Kidney tubule cell (primary cell): ENCODE data around the gene WASHC1.
"Not testable (repeated sequence)": the region's sequence is repeated elsewhere in the genome, so short reads cannot be mapped to it uniquely, and the experiment has no call there.

Source experiments
- DNase-seq: peaks from one replicate; pipeline ENCODE4 v3.0.0-alpha.2; 2018; ENCODE audit warnings: low spot score

Gene WASHC1

GRCh38 chr9:14129-14809, 15.0 kb downstream of the WASHC1 start:
- not testable (repeated sequence) for DNase-seq

DNA sequence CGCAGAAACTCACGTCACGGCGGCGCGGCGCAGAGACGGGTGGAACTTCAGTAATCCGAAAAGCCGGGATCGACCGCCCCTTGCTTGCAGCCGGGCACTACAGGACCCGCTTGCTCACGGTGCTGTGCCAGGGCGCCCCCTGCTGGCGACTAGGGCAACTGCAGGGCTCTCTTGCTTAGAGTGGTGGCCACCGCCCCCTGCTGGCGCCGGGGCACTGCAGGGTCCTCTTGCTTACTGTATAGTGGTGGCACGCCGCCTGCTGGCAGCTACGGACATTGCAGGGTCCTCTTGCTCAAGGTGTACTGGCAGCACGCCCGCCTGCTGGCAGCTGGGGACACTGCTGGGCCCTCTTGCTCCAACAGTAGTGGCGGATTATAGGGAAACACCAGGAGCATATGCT, 18.1 kb downstream of the WASHC1 start:
- not testable (repeated sequence) for DNase-seq

GRCh38 chr9:10653-11053, 18.6 kb downstream of the WASHC1 start:
- DNase-seq: not testable (repeated sequence)

DNA sequence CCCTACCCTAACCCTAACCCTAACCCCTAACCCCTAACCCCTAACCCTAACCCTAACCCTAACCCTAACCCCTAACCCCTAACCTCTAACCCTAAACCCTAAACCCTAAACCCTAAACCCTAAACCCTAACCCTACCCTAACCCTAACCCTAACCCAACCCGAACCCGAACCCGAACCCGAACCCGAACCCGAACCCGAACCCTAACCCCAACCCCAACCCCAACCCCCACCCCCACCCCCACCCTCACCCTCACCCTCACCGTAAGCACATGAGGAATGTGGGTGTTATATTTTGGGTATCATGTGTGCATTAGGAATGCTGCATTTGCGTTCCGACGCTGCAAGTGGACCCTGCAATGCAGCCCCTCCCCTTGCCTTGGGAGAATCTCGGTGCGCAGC, 19.0 kb downstream of the WASHC1 start:
- DNase-seq: not testable (repeated sequence)
